HG03064 (cell line): ENCODE measurements around the gene FHOD1.

Experiments used
- ATAC-seq: cut with Tn5 transposase; IDR thresholded peaks from one replicate; pipeline ENCODE4 v1.9.1; 2021; ENCODE audit warnings: low read depth; ENCODE audit not compliant: unreplicated experiment

FHOD1 gene

DNA sequence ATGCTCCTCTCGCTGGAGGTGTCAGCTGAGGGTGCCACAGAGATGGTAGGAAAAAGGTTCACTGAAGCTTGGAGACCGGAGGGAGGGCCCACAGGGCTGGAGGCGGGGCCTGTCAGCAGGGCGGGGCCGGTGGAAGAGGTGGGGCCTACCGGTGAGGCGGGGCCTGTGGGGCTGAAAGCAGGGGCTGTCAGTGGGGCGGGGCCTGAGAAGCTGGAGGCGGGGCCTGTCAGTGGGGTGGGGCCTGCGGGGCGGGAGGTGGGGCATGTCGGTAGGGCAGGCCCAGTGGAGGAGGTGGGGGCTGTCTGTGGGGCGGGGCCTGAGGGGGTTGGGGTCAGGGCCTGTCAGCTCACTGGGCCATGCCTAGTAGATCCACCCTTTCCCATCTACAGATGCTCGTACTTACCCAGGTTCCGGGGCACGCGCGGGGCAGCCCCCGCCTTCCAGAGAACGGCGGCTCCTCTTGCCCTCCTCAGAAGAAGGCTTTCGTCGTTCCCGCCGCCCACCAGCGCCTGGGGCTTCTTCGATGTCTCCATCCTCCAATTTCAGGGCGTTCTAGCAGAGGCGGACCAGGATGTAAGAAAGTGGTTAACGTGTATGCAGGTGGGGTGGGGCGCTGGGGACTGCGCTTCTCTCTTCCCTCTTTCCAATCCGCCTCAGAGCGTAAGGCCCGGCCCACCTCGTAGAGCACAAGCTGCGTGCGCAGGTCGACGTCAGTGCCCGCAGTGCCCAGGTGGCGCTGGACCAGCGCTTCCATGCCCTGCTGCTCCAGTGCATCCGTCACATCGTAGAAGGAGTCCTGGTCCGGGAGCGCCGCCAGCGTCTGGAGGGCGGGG lies 10.5 kb downstream of the FHOD1 start:
- no peak for ATAC-seq

DNA sequence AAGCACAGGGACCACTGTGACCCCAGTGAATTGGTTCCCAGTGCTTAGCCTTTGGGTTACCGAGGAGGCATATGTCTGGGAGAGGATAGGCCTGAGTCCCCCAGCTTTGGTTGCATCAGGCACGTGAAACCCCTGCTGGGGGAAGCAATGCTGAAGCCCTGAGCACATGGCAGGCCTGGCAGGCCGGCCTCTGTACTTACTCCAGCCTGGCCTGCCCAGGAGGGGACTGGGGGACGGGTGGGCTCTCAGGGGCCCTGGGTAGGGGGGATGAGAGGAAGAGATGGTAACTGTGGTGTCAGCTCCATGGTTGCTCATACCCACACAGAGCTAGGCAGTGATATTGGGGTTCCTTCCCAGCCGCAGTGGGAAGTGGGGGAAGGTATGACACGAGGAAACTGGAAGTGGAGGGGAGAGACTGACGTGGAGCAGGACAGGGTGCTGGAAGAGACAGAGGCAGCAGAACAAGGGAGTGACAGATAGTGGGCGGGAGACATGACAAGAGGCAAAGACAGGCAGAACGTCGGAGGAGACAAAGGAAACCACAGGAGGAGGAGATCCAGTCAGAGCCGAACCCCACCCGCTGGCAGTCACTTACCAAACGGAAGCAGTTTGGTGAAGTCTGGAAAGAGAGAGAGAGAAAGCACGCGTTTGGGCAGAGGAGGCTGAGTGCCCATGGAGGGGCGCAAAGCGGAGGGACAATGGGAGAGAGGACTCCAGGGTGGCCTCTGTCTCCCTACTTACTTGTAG lies 11.3 kb downstream of the FHOD1 start:
- ATAC-seq = no peak

DNA sequence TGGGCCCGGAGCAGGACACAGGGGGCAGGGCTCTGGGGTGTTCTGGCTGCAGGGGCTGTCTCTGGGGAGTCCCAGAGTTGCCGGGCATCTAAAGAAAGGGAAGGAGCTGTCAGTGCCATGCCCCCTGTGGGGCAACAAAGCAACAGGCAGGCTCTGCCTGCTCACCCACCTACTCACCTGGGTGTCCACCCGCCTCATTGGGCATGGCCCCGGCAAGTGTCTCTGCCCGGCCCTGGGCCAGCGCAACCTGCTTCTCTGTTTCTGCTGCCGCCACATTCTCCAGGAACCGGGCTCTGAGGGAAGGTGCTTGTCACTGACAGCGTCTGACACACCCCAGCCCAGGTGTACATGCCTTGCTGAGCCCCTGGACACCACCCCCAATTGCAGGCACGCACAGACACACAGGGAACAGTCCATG lies 13.1 kb downstream of the FHOD1 start:
- ATAC-seq = no peak

DNA sequence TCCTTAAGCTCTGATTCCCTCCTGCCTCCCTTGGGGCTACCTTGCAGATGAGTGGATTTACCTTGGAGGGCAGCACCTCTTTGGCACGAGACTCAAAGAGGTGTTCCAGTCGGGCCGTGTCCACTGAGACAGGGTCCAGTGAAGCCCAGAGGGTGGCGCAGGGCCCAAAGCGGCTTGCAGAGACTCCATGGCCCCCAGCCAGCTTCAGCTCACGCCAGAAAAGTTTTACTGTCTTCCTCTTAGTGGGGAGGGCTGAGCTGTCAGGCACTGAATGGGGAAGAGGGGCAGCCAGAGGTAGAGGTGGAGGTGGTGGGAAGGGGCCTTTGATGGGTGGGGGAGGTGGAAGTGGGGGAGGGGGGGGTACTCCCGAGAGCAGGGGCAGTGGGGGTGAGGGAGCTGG lies 13.7 kb downstream of the FHOD1 start:
- ATAC-seq = no peak

DNA sequence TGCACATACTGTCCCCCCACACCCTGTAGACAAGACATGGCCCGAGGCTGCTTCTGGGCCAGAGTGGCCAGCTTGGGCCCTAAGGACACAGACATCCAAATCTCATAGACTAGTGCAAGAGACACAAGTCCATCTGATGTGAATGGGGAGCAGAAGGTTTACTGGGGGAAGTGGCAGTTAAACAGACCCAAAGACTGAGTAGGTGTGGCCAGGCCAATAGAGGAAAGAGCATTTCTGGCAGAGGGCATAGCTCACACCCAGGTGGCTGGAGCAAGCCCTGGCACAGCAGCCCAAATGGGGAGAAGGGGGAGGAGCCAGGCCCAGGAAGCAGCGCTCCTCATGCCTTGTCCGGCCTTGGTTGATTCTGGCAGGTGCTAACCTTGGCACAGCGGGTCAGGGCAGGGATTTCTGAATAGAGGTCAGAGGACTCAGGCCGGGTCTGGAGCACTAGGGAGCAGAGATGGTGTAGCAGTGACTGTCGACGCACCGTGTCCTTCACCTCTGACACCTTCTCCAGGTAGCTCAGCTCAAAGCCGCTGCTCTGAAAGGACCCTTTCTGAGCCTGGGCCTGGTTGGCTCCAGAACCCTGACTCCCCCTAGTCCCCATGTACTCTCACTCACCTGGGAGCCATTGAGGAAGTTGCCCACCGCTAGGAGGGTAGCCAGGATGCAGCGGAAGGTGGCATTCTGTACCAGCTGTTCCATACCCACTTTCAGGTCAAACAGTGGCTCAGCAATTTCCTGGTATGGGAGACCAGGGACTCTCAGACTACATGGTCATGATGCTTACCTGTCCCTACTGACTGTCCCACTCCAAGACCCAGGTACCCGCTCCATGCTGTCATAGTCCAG lies 16.2 kb downstream of the FHOD1 start:
- ATAC-seq = no peak

DNA sequence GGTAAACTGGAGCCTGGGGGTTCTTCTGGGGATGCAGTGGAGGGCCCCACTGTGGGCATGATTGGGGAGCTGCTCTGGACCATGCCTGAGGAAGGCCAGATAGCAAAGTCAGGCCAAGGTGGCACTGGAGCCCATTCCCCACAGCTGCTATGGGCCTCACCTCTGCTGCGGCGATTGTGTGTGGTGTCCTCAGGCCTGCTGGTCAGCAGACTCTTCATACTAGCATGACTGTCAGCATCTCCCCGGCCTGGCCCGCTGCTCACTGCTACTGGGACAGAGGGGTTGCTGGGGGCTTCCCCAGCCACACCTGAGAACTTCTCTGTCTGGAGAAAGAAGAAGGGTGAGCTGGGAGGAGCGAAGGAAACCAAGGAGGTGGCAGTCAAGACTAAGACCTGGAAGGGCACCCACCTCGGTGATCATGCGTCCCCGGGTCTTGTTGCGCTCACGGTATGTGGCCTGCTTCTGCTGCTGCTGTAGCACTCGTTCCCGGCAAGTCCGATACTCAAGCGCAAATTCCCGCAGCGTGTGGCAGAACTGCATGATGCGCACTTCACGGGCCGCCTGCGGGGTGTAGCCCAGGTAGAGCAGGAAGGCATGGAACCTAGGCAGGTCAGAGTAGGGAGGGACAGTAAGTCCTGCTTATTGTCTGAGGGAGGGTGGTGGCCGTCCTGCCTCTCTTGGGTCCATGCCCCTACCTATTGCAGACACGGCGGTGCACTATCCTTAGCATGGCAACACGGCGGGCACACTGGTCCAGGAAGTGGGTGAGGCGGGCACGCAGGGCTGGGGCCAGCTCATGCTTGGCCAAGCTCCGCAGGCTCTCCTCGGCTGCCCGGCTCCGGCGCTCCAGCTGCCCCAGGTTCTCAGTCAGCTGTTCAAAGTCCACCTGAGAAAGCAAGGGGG lies 17.1 kb downstream of the FHOD1 start:
- ATAC-seq = no peak

DNA sequence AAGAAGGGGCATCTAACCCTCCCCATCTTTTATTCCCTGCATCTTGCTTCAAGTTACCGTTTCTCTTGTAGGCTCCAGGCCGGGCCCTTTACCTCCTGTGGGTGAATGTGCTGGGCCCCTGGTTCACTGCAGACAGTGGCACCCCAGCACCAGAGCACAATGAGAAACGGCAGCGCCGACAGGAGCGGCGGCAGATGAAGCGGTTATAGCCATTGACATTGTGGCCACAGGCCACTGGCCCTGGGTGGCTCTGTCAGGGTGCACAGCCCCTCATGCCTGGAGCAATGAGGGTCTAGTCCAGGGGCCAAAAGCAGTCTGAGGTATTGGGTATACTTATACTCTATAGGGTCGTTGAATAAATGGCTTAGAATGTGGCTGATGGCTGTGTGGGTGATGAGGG lies 18.4 kb downstream of the FHOD1 start:
- ATAC-seq = no peak

DNA sequence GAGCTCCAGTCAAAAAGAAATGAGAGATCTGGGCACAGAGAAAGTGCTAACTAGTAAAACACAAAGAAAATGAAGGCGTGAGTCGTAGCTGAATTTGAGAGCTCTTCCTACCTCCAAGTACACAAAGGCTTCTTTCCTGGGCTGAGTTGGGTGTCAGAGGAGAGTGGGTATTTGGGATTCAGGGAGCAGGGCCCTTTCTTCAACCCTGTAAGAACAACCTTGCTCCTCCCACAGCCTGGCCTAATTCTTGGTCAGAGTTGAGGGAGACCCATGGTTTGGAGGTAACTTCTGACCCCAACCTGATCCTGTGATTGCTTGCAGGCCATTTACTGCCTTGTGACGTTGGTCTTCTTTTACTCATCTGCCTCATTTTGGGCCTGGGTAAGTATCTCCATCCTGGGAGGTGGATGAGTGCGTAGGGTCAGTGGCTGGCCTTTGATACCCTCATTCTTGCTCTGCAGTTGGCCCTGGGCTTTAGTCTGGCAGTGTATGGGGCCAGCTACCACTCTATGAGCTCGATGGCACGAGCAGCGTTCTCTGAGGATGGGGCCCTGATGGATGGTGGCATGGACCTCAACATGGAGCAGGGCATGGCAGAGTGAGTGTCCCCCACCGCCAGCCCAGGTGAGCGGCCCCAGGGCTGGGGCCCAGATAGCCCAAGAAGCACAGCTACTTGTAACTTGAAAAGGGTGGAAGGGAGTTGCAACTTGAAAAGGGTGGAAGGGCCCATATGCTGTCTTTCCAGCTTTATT lies 19.1 kb downstream of the FHOD1 start:
- ATAC-seq = no peak

DNA sequence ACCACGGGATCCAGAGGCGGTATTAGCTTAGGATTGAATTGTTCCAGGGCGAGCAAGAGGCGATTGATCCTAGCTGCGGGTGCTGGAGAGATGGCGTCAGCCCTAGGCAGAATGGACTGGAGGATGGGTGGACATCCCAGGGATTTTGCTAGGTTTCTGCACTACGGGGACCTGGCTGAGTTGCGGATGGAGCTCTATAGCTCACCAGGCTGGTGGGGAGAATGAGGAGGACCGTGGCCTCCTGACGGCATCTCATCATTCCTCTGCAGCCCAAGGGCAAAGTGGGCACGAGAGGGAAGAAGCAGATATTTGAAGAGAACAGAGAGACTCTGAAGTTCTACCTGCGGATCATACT lies 19.7 kb downstream of the FHOD1 start:
- no peak for ATAC-seq

DNA sequence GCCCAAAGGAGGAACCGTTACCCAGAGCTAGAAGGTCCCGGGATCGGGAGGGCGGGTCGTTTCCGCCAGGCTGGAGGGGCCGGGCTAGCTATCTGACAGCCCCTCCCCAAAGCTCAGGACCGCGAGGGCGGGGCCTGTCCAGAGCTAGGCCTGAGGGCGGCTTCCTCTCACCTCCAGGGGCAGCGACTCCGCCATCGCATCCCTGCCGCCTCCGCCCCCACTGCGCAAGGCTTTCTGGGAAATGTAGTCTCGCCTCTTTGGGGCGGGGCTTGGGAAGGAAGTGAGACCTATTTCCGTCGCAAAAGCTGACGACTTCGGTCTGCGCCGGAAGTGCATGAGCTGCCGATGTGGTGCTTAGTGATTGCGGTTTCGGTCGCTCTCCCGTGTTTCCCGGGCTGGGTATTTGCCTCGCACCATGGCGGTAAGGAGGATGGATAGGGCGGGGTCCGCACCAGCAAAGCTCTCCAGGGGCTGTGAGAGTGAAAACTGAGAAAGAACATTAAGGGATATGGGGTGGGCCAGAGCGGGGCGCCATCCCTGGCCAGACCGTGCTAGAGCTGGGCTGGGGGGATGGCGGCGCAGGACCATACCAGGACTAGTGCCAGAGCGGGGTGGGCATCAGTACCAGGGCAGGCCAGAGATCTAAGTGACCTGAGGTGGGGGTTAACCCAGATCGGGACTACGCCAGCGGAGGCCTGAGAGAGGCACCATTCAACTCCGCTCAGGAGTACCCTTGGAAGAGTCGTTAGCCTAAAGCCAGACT lies 20.3 kb downstream of the FHOD1 start, which contains the start of gene TMEM208:
TMEM208 (plus strand) TSS at position 327 of the 763 bp plus-strand sequence; CDS start at position 416, 89 bp downstream.
- peak; percentile 88 for ATAC-seq

DNA sequence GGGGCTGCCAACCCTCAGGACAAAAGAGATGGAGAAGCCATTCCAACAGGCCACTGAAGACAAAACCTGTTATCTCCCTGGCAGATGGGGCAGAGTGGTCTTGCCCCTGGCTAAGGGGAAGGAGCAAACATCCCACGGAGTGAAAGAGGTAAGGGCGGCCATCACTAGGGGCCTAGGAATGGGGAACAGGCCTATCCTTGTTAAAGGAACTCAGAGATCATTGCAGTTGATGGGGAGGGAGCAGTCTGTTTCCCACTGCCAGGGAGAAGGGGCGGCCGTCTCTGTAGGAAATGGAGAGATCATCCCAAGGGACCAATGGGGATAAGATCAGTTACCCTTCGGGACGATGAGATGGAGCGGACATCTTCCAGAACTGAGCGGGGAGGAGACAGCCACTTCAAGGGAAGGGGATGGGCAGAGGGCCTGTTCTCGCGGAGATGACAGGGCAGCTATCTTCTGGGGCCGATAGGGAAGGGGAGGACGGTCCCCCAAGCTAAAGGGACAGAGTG lies 20.9 kb downstream of the FHOD1 start:
- ATAC-seq = no peak

DNA sequence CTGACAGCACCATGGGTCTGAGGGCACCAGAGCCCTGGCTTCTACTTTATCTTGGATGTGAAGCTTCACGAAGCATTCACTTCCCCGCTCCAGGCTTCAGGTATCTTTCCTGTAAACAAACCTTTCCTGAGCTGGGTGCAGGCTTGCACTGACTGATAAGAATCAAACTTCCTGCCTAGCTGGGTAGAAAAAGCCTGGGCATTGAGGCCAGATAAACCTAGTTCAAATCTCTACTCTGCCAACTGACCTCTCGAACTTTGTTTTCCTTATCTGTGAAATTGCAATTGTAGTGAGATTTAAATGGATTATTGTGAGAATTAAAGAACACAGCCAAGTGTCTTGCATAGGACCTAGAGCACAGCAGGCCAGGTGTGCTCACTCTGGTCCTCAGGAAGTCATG lies 23.3 kb downstream of the FHOD1 start:
- ATAC-seq = no peak

DNA sequence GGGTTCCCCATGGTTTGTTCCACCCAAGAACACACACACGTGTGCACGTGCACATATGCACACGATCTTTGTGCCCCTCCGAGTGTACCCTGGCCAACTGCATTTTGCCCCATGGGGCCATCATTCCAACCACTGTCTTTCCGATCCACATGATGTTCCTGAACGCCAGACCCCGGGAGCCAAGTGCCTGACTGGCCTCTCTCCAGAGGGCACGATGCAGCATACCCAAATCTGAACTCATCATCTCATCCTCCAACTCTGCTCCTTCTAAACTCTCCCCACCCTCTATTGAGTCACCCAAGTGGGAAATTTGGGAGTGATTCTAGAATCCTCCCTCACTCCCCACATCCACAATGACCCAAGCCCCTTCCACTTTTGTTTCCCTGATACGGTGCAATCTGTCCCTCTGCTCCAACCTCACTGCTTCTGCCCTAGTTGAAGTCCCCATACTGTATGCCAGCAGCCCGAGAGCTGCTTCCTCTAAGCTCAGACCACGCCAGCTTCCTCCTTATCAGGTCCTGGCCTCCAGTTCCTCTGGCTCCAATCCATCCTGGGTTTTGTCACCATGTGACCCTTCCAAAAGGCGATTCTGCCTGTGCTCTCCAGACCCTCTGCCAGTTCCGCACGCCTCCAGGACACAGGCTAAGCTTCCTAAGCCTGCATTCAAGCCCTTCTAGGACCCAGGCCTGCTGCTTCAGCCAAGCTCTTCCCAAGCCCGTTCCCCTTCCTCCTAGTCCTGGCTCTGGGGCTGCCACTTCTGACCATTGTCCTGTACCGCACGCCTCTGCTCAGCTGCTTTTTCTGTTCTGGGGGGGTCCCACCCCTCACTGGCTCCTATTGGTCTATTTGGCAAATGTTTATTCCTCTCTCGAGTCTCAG lies 30.4 kb downstream of the FHOD1 start:
- ATAC-seq = no peak

DNA sequence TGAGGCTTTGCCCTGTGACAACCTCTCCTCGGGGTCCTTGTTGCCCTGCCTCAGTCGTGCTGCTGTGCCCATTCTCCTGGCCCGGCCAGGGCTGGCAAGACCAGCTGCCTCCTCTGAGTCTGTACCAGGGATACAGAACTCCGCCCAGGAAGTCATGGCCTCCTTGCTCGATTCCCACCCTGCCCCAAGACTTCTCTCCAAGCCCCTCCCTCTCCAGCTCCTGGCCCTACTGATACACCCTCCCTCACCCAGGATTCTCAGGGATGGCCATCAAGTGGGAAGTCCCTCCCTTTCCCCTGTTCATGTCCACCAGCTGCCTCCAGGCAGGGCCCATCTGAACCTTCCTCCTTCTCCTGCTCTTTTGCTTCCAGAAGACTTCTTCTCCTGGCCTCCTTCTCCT lies 31.6 kb downstream of the FHOD1 start:
- no peak for ATAC-seq

DNA sequence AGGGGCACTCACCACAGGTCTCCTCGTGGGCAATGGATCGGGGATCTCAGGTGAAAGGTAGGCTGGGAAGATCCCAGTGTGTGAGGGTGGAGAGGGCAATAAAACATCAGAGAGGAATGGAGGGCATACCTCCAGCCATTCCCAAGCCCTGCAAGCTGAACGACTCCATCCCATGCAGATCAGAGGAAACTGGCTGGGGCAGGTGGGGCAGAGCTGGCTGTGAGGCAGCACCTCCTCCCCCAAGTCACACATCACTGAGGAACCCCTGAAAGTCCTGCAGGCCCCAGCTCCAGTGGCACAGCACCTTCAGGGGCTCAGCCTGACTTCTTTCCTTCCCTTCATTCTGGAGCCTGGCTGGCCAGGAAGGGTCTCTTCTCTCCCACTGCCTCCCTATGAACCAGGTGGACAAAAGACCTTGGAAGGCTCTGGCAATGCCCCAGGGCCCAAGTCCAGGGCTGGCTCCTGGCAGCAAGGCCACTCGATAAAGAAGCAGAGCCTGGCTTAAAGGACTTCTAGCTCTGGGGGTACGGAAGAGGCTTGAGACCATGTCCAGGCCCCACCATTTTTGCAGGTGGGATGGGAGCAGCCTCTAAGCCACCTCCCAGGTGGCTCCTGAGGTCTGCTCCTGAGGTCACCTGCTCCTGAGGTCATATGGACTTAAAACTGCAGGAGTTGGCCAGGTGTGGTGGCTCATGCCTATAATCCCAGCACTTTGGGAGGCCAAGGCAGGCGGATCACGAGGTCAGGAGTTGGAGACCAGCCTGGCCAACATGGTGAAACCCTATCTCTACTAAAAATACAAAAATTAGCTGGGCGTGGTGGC lies 33.9 kb downstream of the FHOD1 start:
- ATAC-seq = no peak

DNA sequence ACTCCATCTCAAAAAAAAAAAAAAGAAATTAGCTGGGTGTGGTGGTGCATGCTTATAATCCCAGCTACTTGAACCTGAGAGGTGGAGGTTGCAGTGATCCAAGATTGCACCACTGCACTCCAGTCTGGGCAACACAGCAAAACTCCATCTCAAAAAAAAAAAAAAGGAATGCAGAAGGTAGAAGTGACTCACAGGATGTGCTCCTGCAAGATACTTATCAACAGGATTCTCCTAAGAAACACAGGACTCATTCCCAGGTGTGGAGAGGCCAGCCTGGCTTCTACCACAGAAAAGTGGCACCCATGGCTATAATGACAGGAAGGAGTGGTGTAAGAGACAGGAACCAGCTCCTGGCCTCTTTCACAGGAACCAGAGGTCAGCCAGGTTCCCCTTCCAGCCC lies 34.5 kb downstream of the FHOD1 start:
- no peak for ATAC-seq

DNA sequence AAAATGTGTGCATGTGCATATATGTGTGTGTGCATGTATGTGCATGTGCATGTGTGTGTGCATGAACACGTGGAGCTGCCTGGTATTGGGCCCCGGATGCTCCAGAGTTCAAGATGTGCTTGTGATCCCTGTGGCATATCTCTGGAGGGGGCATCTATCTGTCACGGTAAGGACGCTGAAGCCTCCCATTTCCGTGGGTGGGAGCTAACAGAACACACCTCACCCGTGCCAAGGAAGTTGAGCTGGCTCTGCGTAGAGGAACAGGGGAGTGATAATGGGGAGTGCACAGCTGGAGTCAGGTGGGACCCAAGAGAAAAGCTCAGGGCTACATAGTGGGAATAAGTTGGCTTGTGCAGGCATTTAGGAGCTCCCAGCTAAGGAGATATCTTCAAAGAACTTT lies 35.6 kb downstream of the FHOD1 start:
- no peak for ATAC-seq
